Panc1 (cell line): ENCODE data around the gene PATJ. TPM values are rescaled to one million over a fixed set of nuclear protein-coding genes. Genes with fewer than 3 reads are reported as not detected.
"Not testable (repeated sequence)": the region's sequence is repeated elsewhere in the genome, so short reads cannot be mapped to it uniquely, and the experiment has no call there.

Experiments
- ATAC-seq: fragments of 200-7000 bp; cut with Tn5 transposase; 2 replicates; pipeline ENCODE4 v1.9.1; 2020; ENCODE audit warnings: mild to moderate bottlenecking, moderate library complexity
- BruUV-seq: library from RNA; stranded (reverse); fragments of 400-500 nt; replicated peaks from 2 replicates; lab custom pipeline; 2021; lab: Mats Ljungman, UMichigan
- CTCF ChIA-PET: fragments of 300-600 bp; sonication (Branson Sonifier 250); formaldehyde crosslinking; loops from one replicate; lab custom pipeline; 2022; ENCODE audit warnings: antibody characterized with exemption; lab: Charles Lee
- POLR2A ChIA-PET: fragments of 300-600 bp; sonication (Branson Sonifier 250); formaldehyde crosslinking; loops from one replicate; lab custom pipeline; 2022; ENCODE audit warnings: antibody characterized with exemption; lab: Charles Lee
- DNase-seq: peaks from one replicate; pipeline ENCODE4 v3.0.0-alpha.2; 2010; ENCODE audit warnings: low read depth, low spot score
- H3K27ac ChIP-seq: 2 replicates; pipeline ENCODE4 v1.5.1; 2011; ENCODE audit warnings: mild to moderate bottlenecking, low read length, inconsistent platforms
- H3K27me3 ChIP-seq: fragments of 200-500 bp; sonication (Bioruptor generic); 2 replicates; pipeline ENCODE4 v1.6.0; 2014; ENCODE audit warnings: low read length, inconsistent platforms; ENCODE audit not compliant: control insufficient read depth, insufficient read depth
- H3K36me3 ChIP-seq: fragments of 200-500 bp; sonication (Bioruptor generic); 2 replicates; pipeline ENCODE4 v1.5.1; 2014; ENCODE audit warnings: inconsistent platforms, mild to moderate bottlenecking, low read length, moderate library complexity; ENCODE audit not compliant: control insufficient read depth, insufficient read depth
- H3K4me1 ChIP-seq: 2 replicates; pipeline ENCODE4 v1.5.1; 2011; ENCODE audit warnings: inconsistent platforms, mild to moderate bottlenecking, low read length, moderate library complexity; ENCODE audit not compliant: control insufficient read depth, insufficient read depth
- H3K4me3 ChIP-seq, 2 experiments: 2 replicates each; pipeline ENCODE4 v1.5.1; 2011 to 2012; ENCODE audit warnings: low read depth in 2 of 2, low read length in 2 of 2, mild to moderate bottlenecking in 2 of 2, inconsistent platforms in 1 of 2, moderate library complexity in 1 of 2
- H3K9me3 ChIP-seq: fragments of 200-500 bp; sonication (Bioruptor generic); 2 replicates; pipeline ENCODE4 v1.5.1; 2014; ENCODE audit warnings: low read depth, mild to moderate bottlenecking, inconsistent platforms, low read length, moderate library complexity; ENCODE audit not compliant: control insufficient read depth, insufficient read depth
- CTCF ChIP-seq: fragments of 450-650 bp; IDR thresholded peaks from 2 replicates; pipeline ENCODE4 v1.5.1; 2017; ENCODE audit warnings: mild to moderate bottlenecking
- POLR2AphosphoS5 ChIP-seq: IDR thresholded peaks from 2 replicates; pipeline ENCODE4 v1.6.1; 2012; ENCODE audit warnings: mild to moderate bottlenecking, low read depth, low read length, moderate library complexity
- REST ChIP-seq, 2 experiments: IDR thresholded peaks; 2 replicates each; pipeline ENCODE4 v1.6.1; 2011 to 2012; ENCODE audit warnings: low read depth in 2 of 2, control low read depth in 1 of 2, low read length in 1 of 2, mild to moderate bottlenecking in 1 of 2, moderate library complexity in 1 of 2; ENCODE audit not compliant: insufficient read depth in 1 of 2
- SIN3A ChIP-seq: IDR thresholded peaks from 2 replicates; pipeline ENCODE4 v1.6.1; 2012; ENCODE audit warnings: low read depth, mild to moderate bottlenecking, low read length, moderate library complexity, borderline replicate concordance; ENCODE audit not compliant: insufficient read depth
- TCF7L2 ChIP-seq: IDR thresholded peaks from 2 replicates; pipeline ENCODE4 v1.6.1; 2011; ENCODE audit warnings: mild to moderate bottlenecking, low read depth, low read length, inconsistent platforms
- in situ Hi-C: cut with HindIII; loops from 2 replicates; pipeline ENCODE4 v1.10.0; 2016; ENCODE audit warnings: low sequenced_read_pairs, low pct_unique_long_range_greater_than_20kb
- intact Hi-C: fragments of 100-400 bp; cut with micrococcal nuclease; formaldehyde crosslinking; loops from one replicate; pipeline ENCODE4 v1.10.0; 2022; ENCODE audit not compliant: unreplicated experiment
- total RNA-seq: library from RNA; stranded (reverse); gene quantifications from one replicate; pipeline ENCODE4 v1.2.1, GENCODE V29; 2021; ENCODE audit not compliant: unreplicated experiment

Gene PATJ
- total RNA-seq, 1 experiment from 2014 or later: 36.2 TPM

GRCh38 chr1:62177621-62178020 is 435.3 kb downstream of the PATJ start:
- ChIA-PET CTCF (no interaction called here), POLR2A (no interaction called here)
- H3K4me1 ChIP-seq: no peaks in the 10 kb centered on the region
- no peaks in the 10 kb centered on the region for H3K27me3 ChIP-seq
- H3K36me3 ChIP-seq: no peaks in the 10 kb centered on the region
- ATAC-seq (no peak), DNase-seq (no peak)
- BruUV-seq: no TSS peak
- TF ChIP-seq TCF7L2: no peak
- TF ChIP-seq CTCF: no peak
- TF ChIP-seq POLR2AphosphoS5: no peak
- TF ChIP-seq SIN3A: no peak
- TF ChIP-seq REST (IDR thresholded peaks at IDR 0.05; ENCODE audit: insufficient read depth in 1 of 2, low read depth in 2 of 2, low read length in 1 of 2): no peak
- in situ Hi-C loops: no loop called here
- no peak overlapping the region for H3K27ac ChIP-seq
- H3K9me3 ChIP-seq: no peaks in the 10 kb centered on the region
- H3K4me3 ChIP-seq: no peak overlapping the region
- intact Hi-C loops: no loop called here

- intact Hi-C loops (no loop called here), in situ Hi-C loops (no loop called here)
- DNase-seq: no peak
- no peaks in the 10 kb centered on the region for H3K9me3 ChIP-seq
- no peaks in the 10 kb centered on the region for H3K4me1 ChIP-seq
- no TSS peak for BruUV-seq
- ChIA-PET CTCF (no interaction called here), POLR2A (no interaction called here)
- no peak for ATAC-seq
- no peaks in the 10 kb centered on the region for H3K36me3 ChIP-seq
- H3K27ac ChIP-seq: no peak overlapping the region
- TF ChIP-seq POLR2AphosphoS5 (no peak), CTCF (no peak), REST (IDR thresholded peaks at IDR 0.05; ENCODE audit: insufficient read depth in 1 of 2, low read depth in 2 of 2, low read length in 1 of 2) (no peak), SIN3A (no peak)
- H3K27me3 ChIP-seq: no peaks in the 10 kb centered on the region
- no peak overlapping the region for H3K4me3 ChIP-seq
Measured at GRCh38 chr1:62178372-62178771, 436.1 kb downstream of the PATJ start.

- CTCF ChIA-PET, in situ Hi-C loops, POLR2A ChIA-PET, H3K27ac ChIP-seq, DNase-seq, H3K27me3 ChIP-seq, H3K4me3 ChIP-seq, intact Hi-C loops, BruUV-seq, H3K4me1 ChIP-seq, H3K36me3 ChIP-seq, ATAC-seq, H3K9me3 ChIP-seq: not testable (repeated sequence)
Measured at GRCh38 chr1:62180054-62180453, 437.8 kb downstream of the PATJ start.
